SHP77 (cell line): ENCODE data around the gene DPF1.
"Not testable (repeated sequence)": the region's sequence is repeated elsewhere in the genome, so short reads cannot be mapped to it uniquely, and the experiment has no call there.

Experiments
- DNase-seq, 2 experiments: peaks; one replicate each; lab custom pipeline; 2025; lab: John Stamatoyannopoulos, UW

Gene DPF1

DNA sequence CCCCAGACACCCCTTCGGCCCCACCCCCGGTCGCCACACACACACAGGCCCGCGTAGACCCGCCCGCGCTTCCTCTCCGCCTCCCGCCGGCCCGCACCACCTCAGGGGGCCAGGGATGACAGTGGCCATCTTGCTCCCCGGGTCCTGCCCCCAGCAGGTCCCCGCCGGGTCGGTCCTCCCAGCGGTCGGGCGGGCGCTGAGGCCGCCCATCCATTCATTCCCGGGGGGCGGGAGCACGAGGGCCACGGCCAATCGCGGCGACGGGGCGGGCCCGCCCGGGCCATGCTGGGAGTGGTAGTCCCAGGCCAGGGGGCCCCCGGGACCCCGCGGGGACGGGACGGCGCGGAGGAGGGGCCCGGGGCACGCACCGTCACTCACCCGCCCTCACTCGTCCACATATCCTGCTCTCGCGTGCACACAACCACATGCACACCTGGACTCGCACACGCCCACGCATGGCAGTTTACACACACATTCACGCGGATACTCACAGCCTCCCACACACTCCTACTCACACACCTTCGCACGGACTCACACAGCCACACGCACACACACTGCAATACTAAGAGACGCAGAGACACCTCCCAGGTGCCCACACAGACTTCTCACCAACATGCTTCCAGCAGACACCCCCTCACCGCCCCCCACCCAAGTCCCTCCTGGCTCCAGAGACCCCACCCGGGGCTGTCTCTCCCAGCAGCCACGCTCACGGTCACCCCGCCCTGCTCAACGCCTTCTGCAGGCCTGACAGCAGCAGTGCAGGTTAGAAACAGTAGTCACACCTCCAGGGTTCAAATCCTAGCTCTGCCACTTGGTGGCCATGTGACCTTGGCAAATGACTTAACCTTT lies at the start of gene DPF1:
Gene DPF1, minus strand, starts transcription at position 209 of the 849 bp plus-strand sequence. Its CDS starts 80 bp downstream, at position 129.
- DNase-seq: peak; percentile 82 to 89

DNA sequence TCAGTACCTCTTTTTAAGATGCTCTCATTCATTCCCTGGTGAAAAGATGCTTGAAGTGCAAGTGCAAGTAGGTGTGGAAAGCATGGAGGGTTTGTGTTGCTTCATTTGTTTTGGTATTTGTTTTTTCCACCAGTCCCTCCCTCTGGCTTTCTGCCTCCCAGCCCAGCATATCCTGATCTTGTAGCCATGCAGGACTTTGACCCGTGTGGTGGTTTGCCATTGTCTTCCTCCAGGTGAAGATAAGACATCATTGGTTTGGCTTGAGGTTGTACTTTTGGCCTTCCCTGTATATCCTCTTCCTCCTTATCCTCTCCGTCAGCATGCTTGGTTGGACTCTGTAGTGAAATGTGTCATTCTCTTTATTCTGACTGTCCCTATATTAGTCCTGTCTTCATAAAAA lies 49.5 kb upstream of the DPF1 start:
- no peak for DNase-seq

DNA sequence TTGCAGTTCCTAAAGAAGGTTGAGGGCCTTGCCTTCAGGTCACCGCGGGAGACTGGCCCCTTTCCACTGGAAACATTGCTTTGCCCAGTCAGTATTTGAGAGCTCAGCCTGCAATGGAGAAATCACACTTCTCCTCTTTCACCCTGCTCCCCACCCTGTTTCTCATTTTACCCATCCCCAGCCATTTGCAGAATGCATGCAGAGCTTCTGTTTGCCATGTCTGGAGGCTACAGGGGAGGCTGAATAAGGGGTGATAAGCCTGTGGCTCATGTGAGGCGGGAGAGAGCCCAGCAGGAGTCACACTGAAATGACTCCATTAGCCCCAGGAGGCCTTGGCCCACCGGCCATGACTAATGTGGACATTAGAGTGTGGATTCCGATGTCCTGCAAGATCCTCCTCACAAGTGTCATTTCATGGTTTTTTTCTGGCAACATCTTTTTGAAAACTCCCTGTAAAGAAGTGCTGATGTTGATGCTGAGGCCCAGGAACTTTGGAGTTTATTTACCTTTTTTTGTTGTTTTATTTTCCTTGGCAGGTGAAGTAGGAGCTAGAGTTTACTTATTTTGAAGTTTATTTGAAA lies 46.7 kb upstream of the DPF1 start:
- no peak for DNase-seq

DNA sequence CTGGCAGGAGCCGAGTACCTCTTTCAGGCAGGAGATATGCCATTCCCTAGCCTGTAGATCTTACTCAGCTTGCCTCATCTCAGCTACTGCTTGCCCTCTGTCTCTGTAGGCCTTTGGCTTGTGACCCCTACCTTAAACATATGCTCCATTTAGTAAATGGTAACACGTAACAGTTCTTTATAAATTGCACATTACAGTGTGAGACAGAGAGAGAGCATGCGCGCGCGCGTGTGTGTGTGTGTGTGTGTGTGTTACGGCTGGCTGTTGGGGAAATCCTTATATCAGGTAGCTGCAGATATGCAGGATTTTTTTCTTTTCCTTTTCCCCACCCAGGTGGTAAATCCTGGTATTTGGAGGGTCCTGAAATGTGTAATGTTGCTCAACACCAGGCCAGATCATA lies 44.5 kb upstream of the DPF1 start:
- DNase-seq: no peak

GRCh38 chr19:38267761-38268483 lies 43.9 kb upstream of the DPF1 start:
- DNase-seq: no peak

- DNase-seq: no peak
These were observed 43.1 kb upstream of the DPF1 start for GRCh38 chr19:38266981-38267597.

GRCh38 chr19:38265921-38266429 lies 42.0 kb upstream of the DPF1 start:
- no peak for DNase-seq

DNA sequence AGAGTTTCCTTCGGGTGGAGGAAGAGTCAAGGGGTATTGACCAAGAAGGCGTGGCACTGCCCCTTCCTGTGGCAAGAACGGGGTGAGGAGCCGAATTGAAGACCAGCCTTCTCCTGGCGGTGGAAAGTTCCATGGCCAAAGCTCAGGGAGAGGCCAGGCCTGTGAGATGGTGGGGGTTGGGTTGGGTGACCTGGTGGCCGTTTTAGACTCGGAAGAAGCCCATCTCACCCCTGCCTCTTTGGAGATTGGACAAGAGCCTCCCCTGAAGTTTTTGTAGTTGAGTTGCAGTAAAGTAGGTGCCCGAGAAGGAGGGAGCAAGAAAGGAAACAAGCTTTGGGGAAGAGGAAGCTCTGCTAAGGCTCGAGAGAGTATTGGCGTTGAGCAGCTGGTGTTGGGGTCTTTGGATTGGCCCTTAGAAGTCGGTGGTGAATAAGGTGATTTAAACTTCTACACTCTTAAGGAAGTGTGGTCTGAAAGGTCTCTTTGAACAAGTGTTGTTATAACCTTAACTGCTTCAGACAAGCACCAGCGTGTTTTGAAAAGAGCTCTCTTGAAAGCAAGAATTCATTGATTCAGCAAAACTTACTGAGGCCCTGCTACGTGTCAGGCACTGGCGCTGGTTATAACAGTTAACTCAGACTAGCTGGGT lies 41.3 kb upstream of the DPF1 start:
- DNase-seq: no peak

- DNase-seq: no peak
These were observed 40.6 kb upstream of the DPF1 start, which contains the start of gene SPINT2 for GRCh38 chr19:38264486-38265212. TSS of gene SPINT2 (plus strand) at chr19:38264573. CDS start at chr19:38264893, 320 bp downstream.

GRCh38 chr19:38263689-38264485 lies 39.9 kb upstream of the DPF1 start:
- DNase-seq: no peak

GRCh38 chr19:38262585-38263268 lies 38.7 kb upstream of the DPF1 start:
- DNase-seq: no peak

DNA sequence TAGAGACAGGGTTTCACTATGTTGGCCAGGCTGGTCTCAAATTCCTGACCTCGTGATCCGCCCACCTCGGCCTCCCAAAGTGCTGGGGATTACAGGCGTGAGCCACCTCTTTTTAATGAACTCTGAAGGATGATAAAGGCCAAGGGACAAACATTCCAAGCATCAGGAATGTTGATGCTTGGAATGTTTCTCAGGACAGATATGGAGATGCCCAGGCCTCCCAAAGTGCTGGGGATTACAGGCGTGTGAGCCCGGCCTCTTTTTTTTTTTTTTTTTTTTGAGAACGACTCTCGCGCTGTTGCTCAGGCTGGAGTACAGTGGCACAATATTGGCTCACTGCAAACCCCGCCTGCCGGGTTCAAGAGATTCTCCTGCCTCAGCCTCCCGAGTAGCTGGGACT lies 37.9 kb upstream of the DPF1 start:
- not testable (repeated sequence) for DNase-seq

GRCh38 chr19:38255383-38256014 lies 31.5 kb upstream of the DPF1 start:
- DNase-seq: no peak

- DNase-seq: no peak
These were observed 29.8 kb upstream of the DPF1 start for GRCh38 chr19:38253788-38254187.

GRCh38 chr19:38252941-38253691 lies 29.1 kb upstream of the DPF1 start:
- no peak for DNase-seq

DNA sequence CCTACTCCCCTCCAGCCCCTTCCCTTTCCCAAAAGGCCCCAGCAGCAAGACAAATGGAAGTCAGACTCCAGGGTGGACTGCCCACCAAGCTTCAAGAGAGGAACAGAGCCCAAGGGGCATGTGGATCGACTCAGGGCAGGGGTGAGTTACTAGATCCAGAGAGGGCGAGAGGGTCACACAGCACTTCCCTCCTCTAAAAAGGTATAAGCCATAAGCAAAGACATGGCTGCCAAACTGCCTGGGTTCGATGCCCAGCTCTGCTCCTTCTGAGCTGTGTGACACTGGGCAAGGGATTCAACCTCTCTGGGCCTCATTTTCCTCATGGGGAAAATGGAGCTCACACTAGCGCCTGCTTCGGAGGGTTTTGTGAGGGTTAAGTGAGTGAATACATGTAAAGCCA lies 28.4 kb upstream of the DPF1 start:
- DNase-seq: no peak

GRCh38 chr19:38251564-38252051 lies 27.6 kb upstream of the DPF1 start:
- no peak for DNase-seq
